Ishikawa (cell line): ENCODE results near the gene CAPZA1.

ENCODE experiments used
- CEBPB ChIP-seq: IDR thresholded peaks from 2 replicates; pipeline ENCODE4 v1.6.1; 2012
- CREB1 ChIP-seq: IDR thresholded peaks from 2 replicates; pipeline ENCODE4 v1.6.1; 2012; ENCODE audit warnings: low read depth
- EGR1 ChIP-seq: IDR thresholded peaks from 2 replicates; pipeline ENCODE4 v1.6.1; 2012
- EP300 ChIP-seq: IDR thresholded peaks from 2 replicates; pipeline ENCODE4 v1.6.1; 2012; ENCODE audit warnings: borderline replicate concordance
- FOXM1 ChIP-seq: IDR thresholded peaks from 2 replicates; pipeline ENCODE4 v1.6.1; 2012; ENCODE audit warnings: low read depth, borderline replicate concordance
- NFIC ChIP-seq: IDR thresholded peaks from 2 replicates; pipeline ENCODE4 v1.6.1; 2012
- RAD21 ChIP-seq: IDR thresholded peaks from 2 replicates; pipeline ENCODE4 v1.6.1; 2012; ENCODE audit warnings: low read depth
- TAF1 ChIP-seq: IDR thresholded peaks from 2 replicates; pipeline ENCODE4 v1.6.1; 2012; ENCODE audit warnings: low read depth, mild to moderate bottlenecking
- TCF12 ChIP-seq: IDR thresholded peaks from 2 replicates; pipeline ENCODE4 v1.6.1; 2012; ENCODE audit warnings: low read depth
- TEAD4 ChIP-seq: IDR thresholded peaks from 2 replicates; pipeline ENCODE4 v1.6.1; 2012
- YY1 ChIP-seq: IDR thresholded peaks from 2 replicates; pipeline ENCODE4 v1.6.1; 2012; ENCODE audit warnings: low read depth
- ZBTB7A ChIP-seq: IDR thresholded peaks from 2 replicates; pipeline ENCODE4 v1.6.1; 2012; ENCODE audit warnings: low read depth
- TF ChIP-seq, protein P1 (sequence below): IDR thresholded peaks from 2 replicates; pipeline ENCODE4 v1.6.1; 2012; ENCODE audit warnings: low read depth, mild to moderate bottlenecking
- TF ChIP-seq, protein P2 (sequence below): IDR thresholded peaks from 2 replicates; pipeline ENCODE4 v1.6.1; 2012
- TF ChIP-seq, protein P3 (sequence below): IDR thresholded peaks from 2 replicates; pipeline ENCODE4 v1.6.1; 2012

The CAPZA1 gene

DNA sequence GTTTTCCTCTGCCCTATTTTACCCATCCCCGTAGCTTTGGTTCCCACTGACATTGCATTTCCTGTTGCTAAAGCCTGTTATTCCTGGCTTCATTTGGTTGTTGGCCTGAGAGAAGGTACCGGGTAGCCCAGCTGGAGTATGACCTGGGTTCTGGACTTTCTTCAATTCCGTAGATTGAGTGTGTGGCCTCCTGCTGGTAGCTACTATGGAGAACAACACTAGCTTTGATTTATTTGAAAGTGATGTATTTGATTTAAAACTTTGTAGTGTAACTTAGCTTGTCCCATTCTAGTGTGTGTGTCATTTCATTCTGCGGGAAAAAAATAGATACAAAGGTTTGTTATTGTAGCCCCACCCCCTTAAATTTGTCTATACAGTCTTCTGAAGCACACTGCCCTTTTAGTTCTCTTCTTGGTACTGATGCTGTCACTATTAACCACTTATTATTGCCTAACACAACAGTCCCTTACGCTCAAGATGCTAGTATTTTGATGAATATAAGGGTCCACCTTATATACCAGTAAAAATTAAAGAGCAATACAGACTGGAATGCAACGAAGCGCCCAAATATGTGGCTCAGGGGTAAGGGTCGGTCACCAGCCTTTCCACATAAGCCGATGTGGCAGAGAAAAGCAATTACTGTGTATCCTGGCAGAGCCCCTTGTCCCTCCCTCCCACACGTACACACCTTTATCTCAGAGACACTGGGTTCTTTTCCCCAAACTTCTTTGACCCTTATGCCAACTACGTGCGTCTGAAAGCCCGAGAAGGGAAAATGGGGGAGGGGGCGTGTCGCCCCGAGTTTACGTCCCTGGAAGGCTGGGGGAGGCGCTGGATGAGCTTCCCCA, 54.2 kb downstream of the CAPZA1 start:
- TF ChIP-seq TEAD4 (no peak), CREB1 (no peak), ZBTB7A (no peak), NFIC (no peak), EGR1 (no peak), FOXM1 (no peak), RAD21 (0 out of 2 replicates have a peak, but pooled peaks have one; percentile 6), CEBPB (no peak), TCF12 (no peak), TAF1 (no peak), YY1 (0 out of 2 replicates have a peak, but pooled peaks have one; percentile 36), EP300 (no peak)
- TF ChIP-seq, protein P1, sequence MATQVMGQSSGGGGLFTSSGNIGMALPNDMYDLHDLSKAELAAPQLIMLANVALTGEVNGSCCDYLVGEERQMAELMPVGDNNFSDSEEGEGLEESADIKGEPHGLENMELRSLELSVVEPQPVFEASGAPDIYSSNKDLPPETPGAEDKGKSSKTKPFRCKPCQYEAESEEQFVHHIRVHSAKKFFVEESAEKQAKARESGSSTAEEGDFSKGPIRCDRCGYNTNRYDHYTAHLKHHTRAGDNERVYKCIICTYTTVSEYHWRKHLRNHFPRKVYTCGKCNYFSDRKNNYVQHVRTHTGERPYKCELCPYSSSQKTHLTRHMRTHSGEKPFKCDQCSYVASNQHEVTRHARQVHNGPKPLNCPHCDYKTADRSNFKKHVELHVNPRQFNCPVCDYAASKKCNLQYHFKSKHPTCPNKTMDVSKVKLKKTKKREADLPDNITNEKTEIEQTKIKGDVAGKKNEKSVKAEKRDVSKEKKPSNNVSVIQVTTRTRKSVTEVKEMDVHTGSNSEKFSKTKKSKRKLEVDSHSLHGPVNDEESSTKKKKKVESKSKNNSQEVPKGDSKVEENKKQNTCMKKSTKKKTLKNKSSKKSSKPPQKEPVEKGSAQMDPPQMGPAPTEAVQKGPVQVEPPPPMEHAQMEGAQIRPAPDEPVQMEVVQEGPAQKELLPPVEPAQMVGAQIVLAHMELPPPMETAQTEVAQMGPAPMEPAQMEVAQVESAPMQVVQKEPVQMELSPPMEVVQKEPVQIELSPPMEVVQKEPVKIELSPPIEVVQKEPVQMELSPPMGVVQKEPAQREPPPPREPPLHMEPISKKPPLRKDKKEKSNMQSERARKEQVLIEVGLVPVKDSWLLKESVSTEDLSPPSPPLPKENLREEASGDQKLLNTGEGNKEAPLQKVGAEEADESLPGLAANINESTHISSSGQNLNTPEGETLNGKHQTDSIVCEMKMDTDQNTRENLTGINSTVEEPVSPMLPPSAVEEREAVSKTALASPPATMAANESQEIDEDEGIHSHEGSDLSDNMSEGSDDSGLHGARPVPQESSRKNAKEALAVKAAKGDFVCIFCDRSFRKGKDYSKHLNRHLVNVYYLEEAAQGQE = no peak
- TF ChIP-seq, protein P2, sequence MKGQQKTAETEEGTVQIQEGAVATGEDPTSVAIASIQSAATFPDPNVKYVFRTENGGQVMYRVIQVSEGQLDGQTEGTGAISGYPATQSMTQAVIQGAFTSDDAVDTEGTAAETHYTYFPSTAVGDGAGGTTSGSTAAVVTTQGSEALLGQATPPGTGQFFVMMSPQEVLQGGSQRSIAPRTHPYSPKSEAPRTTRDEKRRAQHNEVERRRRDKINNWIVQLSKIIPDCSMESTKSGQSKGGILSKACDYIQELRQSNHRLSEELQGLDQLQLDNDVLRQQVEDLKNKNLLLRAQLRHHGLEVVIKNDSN = no peak
- TF ChIP-seq, protein P3, sequence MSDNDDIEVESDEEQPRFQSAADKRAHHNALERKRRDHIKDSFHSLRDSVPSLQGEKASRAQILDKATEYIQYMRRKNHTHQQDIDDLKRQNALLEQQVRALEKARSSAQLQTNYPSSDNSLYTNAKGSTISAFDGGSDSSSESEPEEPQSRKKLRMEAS = no peak

DNA sequence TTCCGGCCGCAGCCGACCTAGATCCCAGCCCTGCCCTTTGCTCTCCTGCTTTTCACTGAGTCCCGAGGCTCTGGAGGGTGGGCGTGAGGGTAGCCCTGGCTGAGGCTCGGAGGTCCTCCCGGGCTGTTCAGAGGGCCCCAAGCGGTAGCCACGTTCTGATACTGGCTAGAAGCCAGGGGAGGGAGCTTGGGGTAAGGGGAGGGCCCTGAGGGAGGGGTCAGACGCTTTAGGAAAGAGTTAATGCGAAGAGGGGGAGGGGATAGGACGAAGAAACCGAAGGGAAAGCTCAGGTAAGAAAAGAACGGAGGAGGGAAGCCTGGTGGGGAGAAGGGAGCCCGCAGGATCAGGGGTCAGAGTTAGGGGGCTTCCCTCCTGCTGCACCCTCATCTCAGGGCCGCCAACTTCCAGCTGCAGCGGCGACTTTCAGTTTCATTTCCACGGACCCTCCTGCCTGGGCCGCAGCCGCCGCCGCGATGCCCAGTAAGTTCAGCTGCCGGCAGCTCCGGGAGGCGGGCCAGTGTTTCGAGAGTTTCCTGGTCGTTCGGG, 54.9 kb downstream of the CAPZA1 start, which contains the start of gene MOV10:
MOV10 (plus strand) TSS at position 220 of the 546 bp plus-strand sequence; CDS start at position 474, 254 bp downstream.
- TF ChIP-seq TEAD4 = no peak
- TF ChIP-seq FOXM1 = no peak
- TF ChIP-seq ZBTB7A = peak; percentile 97
- TF ChIP-seq, protein P3 = peak; percentile 14; the same call in 1 of the 2 replicates
- TF ChIP-seq TAF1 = peak; percentile 58
- TF ChIP-seq, protein P2 = no peak
- TF ChIP-seq NFIC = peak; percentile 71
- TF ChIP-seq YY1 = no peak

DNA sequence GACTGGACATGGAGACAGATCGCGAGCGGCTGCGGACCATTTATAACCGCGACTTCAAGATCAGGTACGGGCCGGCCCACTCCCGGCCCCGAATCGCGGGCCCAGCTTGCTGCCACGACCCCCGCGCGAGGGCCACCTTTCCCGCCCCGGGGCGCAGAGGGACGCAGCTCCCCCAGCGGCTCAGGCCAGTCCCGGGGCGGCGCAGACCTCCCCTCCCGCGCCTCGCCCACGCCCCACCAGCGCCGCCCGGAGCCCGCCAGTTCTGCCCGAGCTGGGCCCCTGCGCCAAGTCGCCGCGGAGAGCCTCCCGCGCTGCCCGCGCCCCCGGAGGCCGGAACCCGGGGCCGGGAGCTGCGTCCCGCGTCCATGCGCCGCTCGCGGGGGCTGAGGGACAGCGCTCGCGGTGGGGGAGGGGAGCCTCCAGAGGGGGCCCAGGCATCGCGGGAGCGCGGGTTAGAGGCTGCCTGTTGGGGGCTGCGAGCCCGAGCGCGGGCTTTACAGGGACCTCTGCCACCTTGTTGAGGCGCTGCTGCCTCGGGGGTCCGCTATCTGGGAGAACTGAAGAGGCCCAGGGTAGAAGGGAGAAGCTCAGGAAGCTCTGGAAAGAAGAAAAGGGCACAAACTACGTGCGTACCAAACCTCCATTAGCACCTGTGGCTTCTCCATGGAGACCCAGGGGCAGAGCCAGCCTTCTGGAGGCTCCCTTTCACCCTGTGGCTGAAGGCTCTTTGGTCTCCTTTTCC, 55.5 kb downstream of the CAPZA1 start:
- no peak for TF ChIP-seq CEBPB
- no peak for TF ChIP-seq NFIC
- no peak for TF ChIP-seq TEAD4
- TF ChIP-seq, protein P2 = no peak
- no peak; the same call in 1 of the 2 replicates for TF ChIP-seq TCF12
- TF ChIP-seq EGR1 = peak; percentile 55; the same call in 1 of the 2 replicates
- TF ChIP-seq, protein P1 = no peak
- no peak; the same call in 1 of the 2 replicates for TF ChIP-seq TAF1
- TF ChIP-seq YY1 = no peak
- TF ChIP-seq CREB1 = no peak
- TF ChIP-seq, protein P3 = no peak; the same call in 1 of the 2 replicates
- TF ChIP-seq ZBTB7A = peak; percentile 20; the same call in 1 of the 2 replicates
- TF ChIP-seq FOXM1 = no peak

DNA sequence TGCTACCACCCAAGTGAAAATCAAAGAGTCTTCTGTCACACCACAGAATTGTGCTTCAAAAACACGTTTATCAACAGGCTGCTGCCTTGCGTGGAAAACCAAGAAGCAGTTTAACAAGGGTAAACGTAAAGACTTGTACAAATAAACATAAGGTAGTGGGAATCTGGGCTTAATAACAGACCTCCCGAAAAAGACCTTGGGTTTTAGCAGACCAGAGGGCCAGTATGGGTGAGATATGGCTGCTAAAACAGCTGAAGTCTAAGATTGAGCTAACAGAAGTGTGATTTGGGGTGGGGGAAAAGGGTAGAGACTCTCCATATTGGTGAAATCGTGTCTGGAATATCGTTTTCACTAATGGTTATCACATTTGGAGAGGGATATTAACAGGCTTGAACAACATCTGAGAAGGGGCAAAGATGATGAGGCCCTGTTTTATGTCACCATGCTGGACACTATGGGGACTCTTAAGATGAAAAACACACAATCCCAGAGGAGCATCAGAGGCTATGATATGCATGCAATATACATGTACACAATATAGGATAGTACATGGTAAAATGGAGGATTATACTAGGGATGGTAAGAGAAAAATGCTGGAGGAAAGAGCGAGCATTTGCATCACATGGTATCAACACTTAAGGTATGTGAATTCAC, 56.2 kb downstream of the CAPZA1 start:
- TF ChIP-seq EGR1 = no peak
- TF ChIP-seq, protein P2 = no peak
- no peak for TF ChIP-seq YY1
- TF ChIP-seq TCF12 = no peak
- no peak for TF ChIP-seq FOXM1
- TF ChIP-seq RAD21 = no peak
- TF ChIP-seq CREB1 = no peak
- TF ChIP-seq, protein P3 = no peak
- TF ChIP-seq TAF1 = no peak
